SK-N-SH (cell line): ENCODE measurements around the gene CLDN9.

Source experiments
- EZH2phosphoT487 ChIP-seq: fragments of 200-600 bp; sonication (generic); IDR thresholded peaks from 2 replicates; pipeline ENCODE4 v1.6.1; 2017; ENCODE audit warnings: low read depth, mixed run types, mild to moderate bottlenecking, antibody characterized with exemption, moderate library complexity, borderline replicate concordance
- FOXM1 ChIP-seq: IDR thresholded peaks from 2 replicates; pipeline ENCODE4 v1.4.0; 2012; ENCODE audit warnings: low read depth, mild to moderate bottlenecking
- GATA2 ChIP-seq: sonication (generic); formaldehyde crosslinking; IDR thresholded peaks from 2 replicates; pipeline ENCODE4 v1.5.0; 2020; ENCODE audit warnings: mild to moderate bottlenecking, missing genetic modification reagents
- POLR2AphosphoS5 ChIP-seq: IDR thresholded peaks from 2 replicates; pipeline ENCODE4 v1.6.1; 2012; ENCODE audit warnings: low read depth, low read length
- RAD21 ChIP-seq: IDR thresholded peaks from 2 replicates; pipeline ENCODE4 v1.6.1; 2012; ENCODE audit warnings: mild to moderate bottlenecking, low read length
- RCOR1 ChIP-seq: fragments of 150-350 bp; IDR thresholded peaks from 2 replicates; pipeline ENCODE4 v1.6.1; 2017; ENCODE audit warnings: antibody characterized with exemption, low read length
- SMC3 ChIP-seq: IDR thresholded peaks from 2 replicates; pipeline ENCODE4 v1.6.1; 2012; ENCODE audit warnings: low read depth, low read length, improper control_type of control experiment
- TAF1 ChIP-seq: IDR thresholded peaks from 2 replicates; pipeline ENCODE4 v1.6.1; 2012; ENCODE audit warnings: low read depth, mild to moderate bottlenecking, low read length, moderate library complexity, borderline replicate concordance
- YY1 ChIP-seq: IDR thresholded peaks from 2 replicates; pipeline ENCODE4 v1.4.0; 2012; ENCODE audit warnings: low read depth, mild to moderate bottlenecking
- TF ChIP-seq, protein P1 (sequence below): fragments of 200-600 bp; sonication (generic); IDR thresholded peaks from 2 replicates; pipeline ENCODE4 v1.6.1; 2017; ENCODE audit warnings: antibody characterized with exemption, mild to moderate bottlenecking, moderate library complexity
- TF ChIP-seq, protein P2 (sequence below): IDR thresholded peaks from 2 replicates; pipeline ENCODE4 v1.4.0; 2012; ENCODE audit warnings: low read depth, borderline replicate concordance
- TF ChIP-seq, protein P3 (sequence below): fragments of 150-350 bp; IDR thresholded peaks from 2 replicates; pipeline ENCODE4 v1.6.1; 2017; ENCODE audit warnings: antibody characterized with exemption, low read length, low read depth, borderline replicate concordance
- TF ChIP-seq, protein P4 (sequence below): IDR thresholded peaks from 2 replicates; pipeline ENCODE4 v1.4.0; 2012; ENCODE audit warnings: low read depth, borderline replicate concordance

DNA sequence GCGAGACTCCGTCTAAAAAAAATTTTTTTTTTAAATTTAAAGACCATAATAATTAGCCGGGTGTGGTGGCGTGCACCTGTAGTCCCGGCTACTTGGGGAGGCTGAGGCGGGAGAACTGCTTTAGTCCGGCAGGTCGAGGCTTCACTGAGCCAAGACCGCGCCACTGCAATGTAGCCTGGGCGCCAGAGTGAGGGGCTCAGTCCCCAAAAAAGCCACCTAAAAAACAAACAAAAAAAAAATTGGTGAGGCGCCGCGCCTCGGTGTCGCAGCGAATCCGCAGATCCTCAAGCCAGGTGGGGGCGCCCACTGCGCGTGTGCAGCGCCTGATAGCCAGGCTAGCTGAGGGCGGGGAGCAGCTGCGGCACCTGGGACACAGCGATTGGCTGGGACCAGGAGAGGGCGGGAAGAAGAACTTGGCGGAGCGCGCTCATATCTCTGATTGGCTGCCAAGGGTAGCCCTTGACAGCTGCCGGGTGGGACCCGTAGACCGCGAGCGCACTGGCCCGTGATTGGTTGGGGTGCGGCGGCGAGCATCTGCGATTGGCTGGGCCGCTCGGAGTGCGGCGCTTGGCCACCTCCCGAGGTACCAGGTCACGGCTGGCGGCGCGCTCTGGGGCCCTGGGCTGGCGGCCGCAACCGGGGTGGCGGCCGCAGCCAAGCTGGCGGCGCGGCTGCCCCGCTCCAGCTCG lies 9.0 kb upstream of the CLDN9 start:
- TF ChIP-seq POLR2AphosphoS5 (no peak), SMC3 (peak; percentile 55), FOXM1 (no peak), YY1 (no peak), GATA2 (CRISPR knock-in tag) (no peak), TAF1 (no peak), EZH2phosphoT487 (no peak), RCOR1 (0 out of 2 replicates have a peak, but pooled peaks have one; percentile 28), RAD21 (peak; percentile 75)
- TF ChIP-seq, protein P1, sequence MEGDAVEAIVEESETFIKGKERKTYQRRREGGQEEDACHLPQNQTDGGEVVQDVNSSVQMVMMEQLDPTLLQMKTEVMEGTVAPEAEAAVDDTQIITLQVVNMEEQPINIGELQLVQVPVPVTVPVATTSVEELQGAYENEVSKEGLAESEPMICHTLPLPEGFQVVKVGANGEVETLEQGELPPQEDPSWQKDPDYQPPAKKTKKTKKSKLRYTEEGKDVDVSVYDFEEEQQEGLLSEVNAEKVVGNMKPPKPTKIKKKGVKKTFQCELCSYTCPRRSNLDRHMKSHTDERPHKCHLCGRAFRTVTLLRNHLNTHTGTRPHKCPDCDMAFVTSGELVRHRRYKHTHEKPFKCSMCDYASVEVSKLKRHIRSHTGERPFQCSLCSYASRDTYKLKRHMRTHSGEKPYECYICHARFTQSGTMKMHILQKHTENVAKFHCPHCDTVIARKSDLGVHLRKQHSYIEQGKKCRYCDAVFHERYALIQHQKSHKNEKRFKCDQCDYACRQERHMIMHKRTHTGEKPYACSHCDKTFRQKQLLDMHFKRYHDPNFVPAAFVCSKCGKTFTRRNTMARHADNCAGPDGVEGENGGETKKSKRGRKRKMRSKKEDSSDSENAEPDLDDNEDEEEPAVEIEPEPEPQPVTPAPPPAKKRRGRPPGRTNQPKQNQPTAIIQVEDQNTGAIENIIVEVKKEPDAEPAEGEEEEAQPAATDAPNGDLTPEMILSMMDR = peak; percentile 51
- TF ChIP-seq, protein P2, sequence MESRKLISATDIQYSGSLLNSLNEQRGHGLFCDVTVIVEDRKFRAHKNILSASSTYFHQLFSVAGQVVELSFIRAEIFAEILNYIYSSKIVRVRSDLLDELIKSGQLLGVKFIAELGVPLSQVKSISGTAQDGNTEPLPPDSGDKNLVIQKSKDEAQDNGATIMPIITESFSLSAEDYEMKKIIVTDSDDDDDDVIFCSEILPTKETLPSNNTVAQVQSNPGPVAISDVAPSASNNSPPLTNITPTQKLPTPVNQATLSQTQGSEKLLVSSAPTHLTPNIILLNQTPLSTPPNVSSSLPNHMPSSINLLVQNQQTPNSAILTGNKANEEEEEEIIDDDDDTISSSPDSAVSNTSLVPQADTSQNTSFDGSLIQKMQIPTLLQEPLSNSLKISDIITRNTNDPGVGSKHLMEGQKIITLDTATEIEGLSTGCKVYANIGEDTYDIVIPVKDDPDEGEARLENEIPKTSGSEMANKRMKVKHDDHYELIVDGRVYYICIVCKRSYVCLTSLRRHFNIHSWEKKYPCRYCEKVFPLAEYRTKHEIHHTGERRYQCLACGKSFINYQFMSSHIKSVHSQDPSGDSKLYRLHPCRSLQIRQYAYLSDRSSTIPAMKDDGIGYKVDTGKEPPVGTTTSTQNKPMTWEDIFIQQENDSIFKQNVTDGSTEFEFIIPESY = no peak
- TF ChIP-seq, protein P3, sequence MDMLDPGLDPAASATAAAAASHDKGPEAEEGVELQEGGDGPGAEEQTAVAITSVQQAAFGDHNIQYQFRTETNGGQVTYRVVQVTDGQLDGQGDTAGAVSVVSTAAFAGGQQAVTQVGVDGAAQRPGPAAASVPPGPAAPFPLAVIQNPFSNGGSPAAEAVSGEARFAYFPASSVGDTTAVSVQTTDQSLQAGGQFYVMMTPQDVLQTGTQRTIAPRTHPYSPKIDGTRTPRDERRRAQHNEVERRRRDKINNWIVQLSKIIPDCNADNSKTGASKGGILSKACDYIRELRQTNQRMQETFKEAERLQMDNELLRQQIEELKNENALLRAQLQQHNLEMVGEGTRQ = no peak
- TF ChIP-seq, protein P4, sequence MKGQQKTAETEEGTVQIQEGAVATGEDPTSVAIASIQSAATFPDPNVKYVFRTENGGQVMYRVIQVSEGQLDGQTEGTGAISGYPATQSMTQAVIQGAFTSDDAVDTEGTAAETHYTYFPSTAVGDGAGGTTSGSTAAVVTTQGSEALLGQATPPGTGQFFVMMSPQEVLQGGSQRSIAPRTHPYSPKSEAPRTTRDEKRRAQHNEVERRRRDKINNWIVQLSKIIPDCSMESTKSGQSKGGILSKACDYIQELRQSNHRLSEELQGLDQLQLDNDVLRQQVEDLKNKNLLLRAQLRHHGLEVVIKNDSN = no peak
